Body of pancreas (tissue), 4 donors: ENCODE results near the gene MACROH2A1. TPM values are rescaled to one million over a fixed set of nuclear protein-coding genes. Genes with fewer than 3 reads are reported as not detected.

Source experiments
- ATAC-seq: fragments of 150-250 bp; one replicate; pipeline ENCODE4 v1.9.1; 2016
- DNase-seq, 4 donors: peaks; one replicate each; pipeline ENCODE4 v3.0.0-alpha.2; 2019
- H3K27ac ChIP-seq, 4 donors: fragments of 200-600 bp; sonication (generic); 1 replicate in 3 of 4; 2 replicates in 1 of 4; pipeline versions ENCODE4 v1.5.1 to v1.6.1; 2016 to 2019; ENCODE audit warnings: mild to moderate bottlenecking in 1 of 4, mixed read lengths in 1 of 4, moderate library complexity in 1 of 4
- H3K27me3 ChIP-seq, 2 donors: fragments of 200-600 bp; sonication (generic); one replicate each; pipeline ENCODE4 v1.6.0; 2016; ENCODE audit warnings: mild to moderate bottlenecking in 1 of 2
- H3K36me3 ChIP-seq, 2 donors: fragments of 200-600 bp; sonication (generic); replicated peaks in 1 of 2; 2 replicates each; pipeline ENCODE4 v1.5.1; 2016; ENCODE audit warnings: low read depth in 2 of 2; ENCODE audit not compliant: insufficient read depth in 1 of 2
- H3K4me1 ChIP-seq: fragments of 200-600 bp; sonication (generic); one replicate; pipeline ENCODE4 v1.6.0; 2016
- H3K4me3 ChIP-seq, 2 donors: fragments of 200-600 bp; sonication (generic); 1 replicate in 1 of 2; 2 replicates in 1 of 2; pipeline ENCODE4 v1.5.1; 2016 to 2019
- H3K9me3 ChIP-seq, 3 donors: fragments of 200-600 bp; sonication (generic); 1 replicate in 2 of 3; 2 replicates in 1 of 3; pipeline ENCODE4 v1.5.1; 2016
- POLR2A ChIP-seq, 3 donors: fragments of 450-650 bp; IDR thresholded peaks; one replicate each; pipeline ENCODE4 v1.6.1; 2016; ENCODE audit warnings: antibody characterized with exemption in 3 of 3, mild to moderate bottlenecking in 2 of 3
- WGBS, 2 donors: methylation state at CpG; one replicate each; pipeline ENCODE4 v1.1.5; 2017; 5-methylcytosine and 5-hydroxymethylcytosine counted together
- intact Hi-C: fragments of 100-400 bp; cut with DNase I; formaldehyde crosslinking; loops from one replicate; pipeline ENCODE4 v1.15.1; 2023
- total RNA-seq, 2 donors: library from RNA; depleted of rRNA; stranded (reverse); fragments of >200 nt; gene quantifications; one replicate each; pipeline ENCODE4 v1.1.0, GENCODE V29; 2016
- TF ChIP-seq, protein P1 (sequence below), 7 experiments: fragments of 450-650 bp in 4 of 7; fragments of 200-600 bp in 3 of 7; sonication (generic) in 3 of 7; IDR thresholded peaks; one replicate each; pipeline ENCODE4 v1.5.1; 2016 to 2019; ENCODE audit warnings: antibody characterized with exemption in 7 of 7

MACROH2A1 gene
- total RNA-seq, 2 donors from 2014 or later, result 78.9 to 142 TPM

GRCh38 chr5:135446206-135446605 is 47.2 kb upstream of the MACROH2A1 start:
- Histone ChIP-seq H3K27me3 (no peaks in the 10 kb centered on the region), H3K36me3 (no peaks in the 10 kb centered on the region), H3K27ac (no peak overlapping the region), H3K9me3 (no peaks in the 10 kb centered on the region), H3K4me3 (no peak overlapping the region), H3K4me1 (no peaks in the 10 kb centered on the region)
- 70 to 81% methylated on average over 9 of the region's 9 CpGs for WGBS, 2 donors
- DNase-seq (no peak), ATAC-seq (no peak)
- intact Hi-C loops, result no loop called here
- TF ChIP-seq, protein P1, sequence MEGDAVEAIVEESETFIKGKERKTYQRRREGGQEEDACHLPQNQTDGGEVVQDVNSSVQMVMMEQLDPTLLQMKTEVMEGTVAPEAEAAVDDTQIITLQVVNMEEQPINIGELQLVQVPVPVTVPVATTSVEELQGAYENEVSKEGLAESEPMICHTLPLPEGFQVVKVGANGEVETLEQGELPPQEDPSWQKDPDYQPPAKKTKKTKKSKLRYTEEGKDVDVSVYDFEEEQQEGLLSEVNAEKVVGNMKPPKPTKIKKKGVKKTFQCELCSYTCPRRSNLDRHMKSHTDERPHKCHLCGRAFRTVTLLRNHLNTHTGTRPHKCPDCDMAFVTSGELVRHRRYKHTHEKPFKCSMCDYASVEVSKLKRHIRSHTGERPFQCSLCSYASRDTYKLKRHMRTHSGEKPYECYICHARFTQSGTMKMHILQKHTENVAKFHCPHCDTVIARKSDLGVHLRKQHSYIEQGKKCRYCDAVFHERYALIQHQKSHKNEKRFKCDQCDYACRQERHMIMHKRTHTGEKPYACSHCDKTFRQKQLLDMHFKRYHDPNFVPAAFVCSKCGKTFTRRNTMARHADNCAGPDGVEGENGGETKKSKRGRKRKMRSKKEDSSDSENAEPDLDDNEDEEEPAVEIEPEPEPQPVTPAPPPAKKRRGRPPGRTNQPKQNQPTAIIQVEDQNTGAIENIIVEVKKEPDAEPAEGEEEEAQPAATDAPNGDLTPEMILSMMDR (IDR thresholded peaks at IDR 0.05), result no peak
- TF ChIP-seq POLR2A (IDR thresholded peaks at IDR 0.05), result no peak

GRCh38 chr5:135445306-135445985 is 46.4 kb upstream of the MACROH2A1 start:
- H3K27me3 ChIP-seq, result no peaks in the 10 kb centered on the region
- no peaks in the 10 kb centered on the region for H3K9me3 ChIP-seq
- DNase-seq, result no peak
- H3K36me3 ChIP-seq, result no peaks in the 10 kb centered on the region
- ATAC-seq, result no peak
- no peaks in the 10 kb centered on the region for H3K4me1 ChIP-seq
- no peak overlapping the region for H3K4me3 ChIP-seq
- no peak overlapping the region for H3K27ac ChIP-seq
- no peak for TF ChIP-seq POLR2A (IDR thresholded peaks at IDR 0.05)
- TF ChIP-seq, protein P1 (IDR thresholded peaks at IDR 0.05), result no peak
- WGBS, 2 donors, result 84% methylated on average over 14 of the region's 14 CpGs
- intact Hi-C loops, result no loop called here

DNA sequence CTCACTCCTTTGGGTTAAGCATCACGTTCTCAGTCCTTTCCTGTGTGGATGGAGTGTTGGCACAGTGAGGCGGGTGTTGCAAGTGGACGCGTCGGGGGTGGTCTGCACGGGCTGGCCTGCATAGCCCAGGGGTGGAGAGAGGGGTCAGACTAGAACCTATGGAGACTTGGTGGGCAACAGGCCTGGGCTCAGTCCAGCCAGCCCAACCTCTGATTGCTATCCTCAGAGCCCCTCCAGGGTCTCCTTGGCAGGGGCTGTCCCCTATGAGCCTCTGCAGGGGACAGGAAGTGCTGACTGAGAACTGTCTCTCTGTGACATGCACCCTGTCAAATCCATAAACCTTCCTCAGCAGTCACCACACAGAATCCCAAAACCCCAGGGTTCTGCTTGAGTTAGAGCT is 45.9 kb upstream of the MACROH2A1 start:
- Histone ChIP-seq H3K27ac (no peak overlapping the region), H3K4me3 (no peak overlapping the region), H3K36me3 (no peaks in the 10 kb centered on the region), H3K4me1 (no peaks in the 10 kb centered on the region), H3K27me3 (no peaks in the 10 kb centered on the region), H3K9me3 (no peaks in the 10 kb centered on the region)
- 86 to 89% methylated on average over 5 to 6 of the region's 6 CpGs for WGBS, 2 donors
- no peak for TF ChIP-seq POLR2A (IDR thresholded peaks at IDR 0.05)
- TF ChIP-seq, protein P1 (IDR thresholded peaks at IDR 0.05), result no peak
- intact Hi-C loops, result no loop called here
- DNase-seq (no peak), ATAC-seq (no peak)

DNA sequence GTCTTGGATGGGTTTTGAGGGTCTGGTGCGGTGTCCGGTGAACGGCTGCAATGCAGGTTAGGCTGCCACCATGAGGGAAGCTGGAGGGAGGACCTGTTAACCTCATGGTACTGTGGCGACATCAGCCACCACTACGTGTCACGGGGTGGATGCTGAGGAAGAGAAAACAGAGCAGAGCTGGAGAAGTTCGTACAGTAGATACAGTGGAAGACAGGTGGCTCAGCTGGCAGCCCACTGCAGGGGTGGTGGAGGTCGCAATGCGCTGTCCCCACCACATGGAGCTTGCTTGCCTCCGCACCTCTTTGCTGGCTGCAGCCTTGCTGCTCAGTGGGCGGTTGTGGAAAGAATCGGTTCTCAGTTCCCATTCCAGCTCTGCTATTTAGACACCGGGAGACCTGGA is 45.3 kb upstream of the MACROH2A1 start:
- no peak for ATAC-seq
- Histone ChIP-seq H3K9me3 (no peaks in the 10 kb centered on the region), H3K4me1 (no peaks in the 10 kb centered on the region), H3K27me3 (no peaks in the 10 kb centered on the region), H3K4me3 (no peak overlapping the region), H3K36me3 (no peaks in the 10 kb centered on the region), H3K27ac (no peak overlapping the region)
- DNase-seq, result no peak
- intact Hi-C loops, result no loop called here
- TF ChIP-seq, protein P1 (IDR thresholded peaks at IDR 0.05), result no peak
- no peak for TF ChIP-seq POLR2A (IDR thresholded peaks at IDR 0.05)
- WGBS, 2 donors, result 71 to 85% methylated on average over 12 to 13 of the region's 13 CpGs
